Measurements from ENCODE around the gene PLCD4.
A peak's percentile ranks its signal among the peaks of the same experiment; 100 is the strongest.

Gene PLCD4

DNA sequence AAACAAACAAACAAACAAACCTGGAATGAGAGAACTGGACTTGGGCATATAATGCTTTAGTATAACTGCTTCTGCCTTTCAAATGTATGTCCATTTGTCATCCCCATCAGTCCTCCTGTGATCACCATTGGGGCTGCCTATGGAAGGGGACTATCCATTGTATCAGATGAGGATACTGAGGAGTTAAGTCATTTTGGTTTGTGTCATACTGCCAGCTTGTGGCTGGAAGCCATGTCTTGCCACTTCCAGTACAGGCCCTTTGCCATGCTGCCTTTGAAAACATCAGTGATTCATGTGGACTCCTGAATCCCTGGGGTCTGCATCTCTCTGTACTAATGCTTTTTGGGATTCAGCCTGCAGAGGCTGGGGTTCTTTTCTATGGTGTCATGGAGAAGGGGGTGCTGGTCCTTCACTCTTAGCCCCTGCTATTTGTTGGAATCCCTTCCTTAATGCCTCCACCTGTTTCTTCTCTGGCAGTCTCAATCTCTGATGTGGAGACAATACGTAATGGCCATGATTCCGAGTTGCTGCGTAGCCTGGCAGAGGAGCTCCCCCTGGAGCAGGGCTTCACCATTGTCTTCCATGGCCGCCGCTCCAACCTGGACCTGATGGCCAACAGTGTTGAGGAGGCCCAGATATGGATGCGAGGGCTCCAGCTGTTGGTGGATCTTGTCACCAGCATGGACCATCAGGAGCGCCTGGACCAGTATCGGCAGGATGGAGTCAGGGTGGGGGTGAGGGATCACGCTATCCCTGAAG lies 10.6 kb downstream of the PLCD4 start:
- Histone ChIP-seq H3K9me3 (ENCODE audit: low read length) (no peaks in the 10 kb centered on the region), H3K4me1 (ENCODE audit: insufficient read depth, low read length, severe bottlenecking) (no peaks in the 10 kb centered on the region), H3K27me3 (ENCODE audit: insufficient read depth, low read length) (no peaks in the 10 kb centered on the region; the same call in 1 of the 2 replicates), H3K4me3 (ENCODE audit: low read depth, low read length, poor library complexity, severe bottlenecking) (no peak overlapping the region), H3K9ac (ENCODE audit: low read length) (no peak overlapping the region), H3K9me2 (ENCODE audit: low read depth, low read length) (no peaks in the 10 kb centered on the region), H4K20me1 (ENCODE audit: insufficient read depth, low read length) (no peaks in the 10 kb centered on the region), H3K79me2 (ENCODE audit: insufficient read depth, low read length) (no peaks in the 10 kb centered on the region), H2AFZ (ENCODE audit: low read length) (no peak overlapping the region), H3F3A (ENCODE audit: insufficient read depth, low read length) (no peaks in the 10 kb centered on the region), H3K36me3 (ENCODE audit: insufficient read depth, low read length) (no peaks in the 10 kb centered on the region), H3K4me2 (ENCODE audit: low read length) (no peak overlapping the region), H3K27ac (ENCODE audit: low read depth, low read length, poor library complexity, severe bottlenecking) (no peak overlapping the region)
- TF ChIP-seq, protein P1, sequence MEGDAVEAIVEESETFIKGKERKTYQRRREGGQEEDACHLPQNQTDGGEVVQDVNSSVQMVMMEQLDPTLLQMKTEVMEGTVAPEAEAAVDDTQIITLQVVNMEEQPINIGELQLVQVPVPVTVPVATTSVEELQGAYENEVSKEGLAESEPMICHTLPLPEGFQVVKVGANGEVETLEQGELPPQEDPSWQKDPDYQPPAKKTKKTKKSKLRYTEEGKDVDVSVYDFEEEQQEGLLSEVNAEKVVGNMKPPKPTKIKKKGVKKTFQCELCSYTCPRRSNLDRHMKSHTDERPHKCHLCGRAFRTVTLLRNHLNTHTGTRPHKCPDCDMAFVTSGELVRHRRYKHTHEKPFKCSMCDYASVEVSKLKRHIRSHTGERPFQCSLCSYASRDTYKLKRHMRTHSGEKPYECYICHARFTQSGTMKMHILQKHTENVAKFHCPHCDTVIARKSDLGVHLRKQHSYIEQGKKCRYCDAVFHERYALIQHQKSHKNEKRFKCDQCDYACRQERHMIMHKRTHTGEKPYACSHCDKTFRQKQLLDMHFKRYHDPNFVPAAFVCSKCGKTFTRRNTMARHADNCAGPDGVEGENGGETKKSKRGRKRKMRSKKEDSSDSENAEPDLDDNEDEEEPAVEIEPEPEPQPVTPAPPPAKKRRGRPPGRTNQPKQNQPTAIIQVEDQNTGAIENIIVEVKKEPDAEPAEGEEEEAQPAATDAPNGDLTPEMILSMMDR (IDR thresholded peaks at IDR 0.05; ENCODE audit: low read length), result peak; percentile 16; the same call in 1 of the 2 replicates
- TF ChIP-seq EZH2 (IDR thresholded peaks at IDR 0.05; ENCODE audit: borderline replicate concordance, low read length), result no peak

DNA sequence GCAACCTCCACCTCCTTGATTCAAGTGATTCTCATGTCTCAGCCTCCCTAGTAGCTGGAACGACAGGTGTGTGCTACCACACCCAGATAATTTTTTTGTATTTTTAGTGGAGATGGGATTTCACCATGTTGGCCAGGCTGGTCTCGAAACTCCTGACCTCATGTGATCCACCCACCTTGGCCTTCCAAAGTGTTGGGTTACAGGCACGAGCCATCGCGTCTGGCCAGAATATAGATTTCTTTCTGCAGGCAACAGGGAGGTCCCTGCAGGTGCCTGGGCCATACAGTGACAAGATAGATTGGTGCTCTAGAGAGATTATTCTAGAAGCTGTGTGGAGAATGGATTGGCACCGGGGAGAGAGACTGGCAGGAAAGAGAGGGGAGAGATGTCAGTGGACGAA lies 13.3 kb downstream of the PLCD4 start:
- no peaks in the 10 kb centered on the region for H3K9me3 ChIP-seq (ENCODE audit: low read length)

DNA sequence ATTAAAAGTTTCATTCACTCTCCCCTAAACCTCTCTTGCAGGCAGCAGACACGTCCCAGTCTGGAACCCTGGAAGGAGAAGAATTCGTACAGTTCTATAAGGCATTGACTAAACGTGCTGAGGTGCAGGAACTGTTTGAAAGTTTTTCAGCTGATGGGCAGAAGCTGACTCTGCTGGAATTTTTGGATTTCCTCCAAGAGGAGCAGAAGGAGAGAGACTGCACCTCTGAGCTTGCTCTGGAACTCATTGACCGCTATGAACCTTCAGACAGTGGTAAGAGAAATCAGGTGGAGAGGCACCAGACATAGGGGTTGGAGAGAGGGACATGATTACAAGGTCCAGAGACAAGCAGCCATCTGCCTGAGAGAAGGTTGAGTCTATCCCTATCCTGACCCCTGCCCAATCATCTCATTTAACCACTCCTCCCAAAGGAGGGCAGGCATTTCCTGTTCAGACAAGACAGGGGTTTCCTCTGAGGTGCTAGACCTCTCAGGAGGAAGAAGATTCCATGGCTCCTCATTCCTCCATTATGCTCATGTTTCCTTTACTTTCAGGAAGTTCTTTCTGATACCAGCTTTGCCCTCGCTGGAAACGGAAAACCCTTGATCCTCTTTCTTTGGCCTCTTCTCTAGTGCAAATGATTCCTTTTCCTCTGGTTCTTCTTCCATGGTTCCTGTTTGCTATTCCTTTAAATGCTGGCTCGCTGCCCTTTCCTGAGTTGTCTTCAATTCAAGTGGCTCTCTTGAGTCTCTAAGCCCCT lies 15.1 kb downstream of the PLCD4 start:
- no peaks in the 10 kb centered on the region for H3F3A ChIP-seq (ENCODE audit: insufficient read depth, low read length)
- H3K9me3 ChIP-seq (ENCODE audit: low read length), result no peaks in the 10 kb centered on the region
- no peaks in the 10 kb centered on the region for H3K4me1 ChIP-seq (ENCODE audit: insufficient read depth, low read length, severe bottlenecking)
- no peaks in the 10 kb centered on the region; the same call in 1 of the 2 replicates for H3K27me3 ChIP-seq (ENCODE audit: insufficient read depth, low read length)
- no peaks in the 10 kb centered on the region for H3K79me2 ChIP-seq (ENCODE audit: insufficient read depth, low read length)
- no peak overlapping the region for H3K4me3 ChIP-seq (ENCODE audit: low read depth, low read length, poor library complexity, severe bottlenecking)
- no peak overlapping the region for H3K4me2 ChIP-seq (ENCODE audit: low read length)
- H4K20me1 ChIP-seq (ENCODE audit: insufficient read depth, low read length), result no peaks in the 10 kb centered on the region
- H2AFZ ChIP-seq (ENCODE audit: low read length), result no peak overlapping the region
- TF ChIP-seq, protein P1 (IDR thresholded peaks at IDR 0.05; ENCODE audit: low read length), result no peak
- no peak for TF ChIP-seq EZH2 (IDR thresholded peaks at IDR 0.05; ENCODE audit: borderline replicate concordance, low read length)
- H3K9ac ChIP-seq (ENCODE audit: low read length), result no peak overlapping the region
- no peaks in the 10 kb centered on the region for H3K36me3 ChIP-seq (ENCODE audit: insufficient read depth, low read length)
- no peaks in the 10 kb centered on the region for H3K9me2 ChIP-seq (ENCODE audit: low read depth, low read length)
- H3K27ac ChIP-seq (ENCODE audit: low read depth, low read length, poor library complexity, severe bottlenecking), result no peak overlapping the region

More for the DNA sequence above, 13.3 kb downstream of the PLCD4 start:
- H3K4me1 ChIP-seq (ENCODE audit: insufficient read depth, low read length, severe bottlenecking), result no peaks in the 10 kb centered on the region
- H3K27ac ChIP-seq (ENCODE audit: low read depth, low read length, poor library complexity, severe bottlenecking), result no peak overlapping the region
- H3K36me3 ChIP-seq (ENCODE audit: insufficient read depth, low read length), result no peaks in the 10 kb centered on the region
- no peak overlapping the region for H3K4me2 ChIP-seq (ENCODE audit: low read length)
- no peak overlapping the region for H3K9ac ChIP-seq (ENCODE audit: low read length)
- H4K20me1 ChIP-seq (ENCODE audit: insufficient read depth, low read length), result no peaks in the 10 kb centered on the region
- H3K4me3 ChIP-seq (ENCODE audit: low read depth, low read length, poor library complexity, severe bottlenecking), result no peak overlapping the region
- no peaks in the 10 kb centered on the region for H3F3A ChIP-seq (ENCODE audit: insufficient read depth, low read length)
- H3K79me2 ChIP-seq (ENCODE audit: insufficient read depth, low read length), result no peaks in the 10 kb centered on the region
- TF ChIP-seq, protein P1 (IDR thresholded peaks at IDR 0.05; ENCODE audit: low read length), result no peak
- TF ChIP-seq EZH2 (IDR thresholded peaks at IDR 0.05; ENCODE audit: borderline replicate concordance, low read length), result no peak
- no peaks in the 10 kb centered on the region; the same call in 1 of the 2 replicates for H3K27me3 ChIP-seq (ENCODE audit: insufficient read depth, low read length)
- no peaks in the 10 kb centered on the region for H3K9me2 ChIP-seq (ENCODE audit: low read depth, low read length)
- H2AFZ ChIP-seq (ENCODE audit: low read length), result no peak overlapping the region
